ENCODE results near the gene MLC1.

DNA sequence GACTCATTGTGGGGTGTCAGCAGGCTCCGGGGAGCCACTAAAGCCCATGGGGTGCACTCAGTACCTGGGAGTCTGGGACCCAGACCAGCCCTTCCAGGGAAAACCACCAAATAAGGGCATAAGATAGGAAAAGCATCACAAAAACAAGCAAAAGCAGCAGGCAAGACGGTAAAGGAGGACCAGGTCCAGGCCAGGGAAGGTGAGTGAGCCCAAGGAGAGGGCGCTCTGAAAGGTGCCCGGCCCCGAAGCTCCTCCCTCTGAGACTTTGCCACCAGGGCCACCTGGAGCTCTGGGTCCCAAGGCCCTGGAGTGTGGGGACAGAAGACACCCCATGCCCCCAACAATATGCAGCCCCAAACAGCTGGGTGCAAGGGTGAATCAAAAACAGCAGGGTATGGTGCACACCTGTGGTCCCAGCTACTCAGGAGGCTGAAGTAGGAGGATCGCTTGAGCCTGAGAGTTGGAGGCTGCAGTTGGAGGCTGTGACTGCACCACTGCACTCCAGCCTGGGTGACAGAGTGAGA is 67.5 kb downstream of the MLC1 start:
- TF ChIP-seq TAF1 (IDR thresholded peaks at IDR 0.05; ENCODE audit: borderline replicate concordance, low read depth, low read length), result no peak
- no peak for TF ChIP-seq POLR2A (IDR thresholded peaks at IDR 0.05; ENCODE audit: low read depth, low read length)
- no peak for TF ChIP-seq POLR2AphosphoS5 (IDR thresholded peaks at IDR 0.05; ENCODE audit: low read depth, low read length)

All from GM12892 (cell line).